Neuron (in vitro differentiated cells): Measurements from ENCODE around the gene CSHL1.

Experiments
- H2AFZ ChIP-seq: one replicate; pipeline ENCODE4 v1.6.1; 2013; ENCODE audit warnings: low read depth, mild to moderate bottlenecking, inconsistent platforms, low read length, moderate library complexity
- H3K27me3 ChIP-seq: one replicate; pipeline ENCODE4 v1.6.1; 2013; ENCODE audit warnings: low read length; ENCODE audit not compliant: insufficient read depth
- H3K36me3 ChIP-seq: one replicate; pipeline ENCODE4 v1.6.1; 2013; ENCODE audit warnings: low read length; ENCODE audit not compliant: insufficient read depth
- H3K4me1 ChIP-seq: one replicate; pipeline ENCODE4 v1.6.1; 2013; ENCODE audit warnings: low read length; ENCODE audit not compliant: insufficient read depth
- H3K4me3 ChIP-seq: 2 replicates; pipeline ENCODE4 v1.5.1; 2013; ENCODE audit warnings: mild to moderate bottlenecking, low read length, moderate library complexity
- H3K9me3 ChIP-seq: one replicate; pipeline ENCODE4 v1.6.1; 2013; ENCODE audit warnings: low read length

The CSHL1 gene

GRCh38 chr17:63911041-63911635 lies at the start of gene CSHL1:
Gene CSHL1, minus strand, starts transcription at chr17:63911258. Its CDS starts 62 bp downstream, at chr17:63911196.
- H3K36me3 ChIP-seq, result no peaks in the 10 kb centered on the region
- H3K27me3 ChIP-seq, result no peaks in the 10 kb centered on the region
- H3K4me3 ChIP-seq, result no peak within 1 kb of the TSS
- no peak within 1 kb of the TSS for H2AFZ ChIP-seq
- H3K9me3 ChIP-seq, result no peaks in the 10 kb centered on the region
- H3K4me1 ChIP-seq, result no peaks in the 10 kb centered on the region

GRCh38 chr17:63960430-63960829 lies 49.4 kb upstream of the CSHL1 start:
- no peak overlapping the region for H3K4me3 ChIP-seq
- no peaks in the 10 kb centered on the region for H3K4me1 ChIP-seq
- peaks cover 15% of the 10 kb centered on the region for H3K27me3 ChIP-seq
- no peaks in the 10 kb centered on the region for H3K36me3 ChIP-seq
- no peaks in the 10 kb centered on the region for H3K9me3 ChIP-seq
- no peak overlapping the region for H2AFZ ChIP-seq

- H3K4me1 ChIP-seq, result no peaks in the 10 kb centered on the region
- no peak overlapping the region for H2AFZ ChIP-seq
- peaks cover 15% of the 10 kb centered on the region for H3K27me3 ChIP-seq
- H3K4me3 ChIP-seq, result no peak overlapping the region
- H3K36me3 ChIP-seq, result no peaks in the 10 kb centered on the region
- no peaks in the 10 kb centered on the region for H3K9me3 ChIP-seq
Measured at GRCh38 chr17:63960006-63960405, 48.9 kb upstream of the CSHL1 start.

GRCh38 chr17:63956296-63956920 lies 45.4 kb upstream of the CSHL1 start:
- Histone ChIP-seq H3K36me3 (no peaks in the 10 kb centered on the region), H3K27me3 (peaks cover 15% of the 10 kb centered on the region), H3K4me1 (no peaks in the 10 kb centered on the region), H2AFZ (no peak overlapping the region), H3K4me3 (no peak overlapping the region), H3K9me3 (no peaks in the 10 kb centered on the region)

- H3K36me3 ChIP-seq, result no peaks in the 10 kb centered on the region
- H3K9me3 ChIP-seq, result no peaks in the 10 kb centered on the region
- H3K4me3 ChIP-seq, result no peak overlapping the region
- no peaks in the 10 kb centered on the region for H3K4me1 ChIP-seq
- H2AFZ ChIP-seq, result no peak overlapping the region
- peaks cover 15% of the 10 kb centered on the region for H3K27me3 ChIP-seq
Measured at GRCh38 chr17:63955791-63956190, 44.7 kb upstream of the CSHL1 start.

- peaks cover 10% of the 10 kb centered on the region for H3K27me3 ChIP-seq
- no peaks in the 10 kb centered on the region for H3K4me1 ChIP-seq
- H2AFZ ChIP-seq, result no peak overlapping the region
- H3K4me3 ChIP-seq, result no peak overlapping the region
- no peaks in the 10 kb centered on the region for H3K9me3 ChIP-seq
- no peaks in the 10 kb centered on the region for H3K36me3 ChIP-seq
Measured at GRCh38 chr17:63955232-63955631, 44.2 kb upstream of the CSHL1 start.

- Histone ChIP-seq H3K27me3 (peaks cover 3% of the 10 kb centered on the region), H2AFZ (no peak overlapping the region), H3K4me1 (no peaks in the 10 kb centered on the region), H3K4me3 (no peak overlapping the region), H3K36me3 (no peaks in the 10 kb centered on the region), H3K9me3 (no peaks in the 10 kb centered on the region)
Measured at GRCh38 chr17:63954402-63955063, 43.5 kb upstream of the CSHL1 start.

- H3K4me3 ChIP-seq, result no peak overlapping the region
- H3K4me1 ChIP-seq, result no peaks in the 10 kb centered on the region
- no peaks in the 10 kb centered on the region for H3K9me3 ChIP-seq
- no peak overlapping the region for H2AFZ ChIP-seq
- H3K27me3 ChIP-seq, result no peaks in the 10 kb centered on the region
- H3K36me3 ChIP-seq, result no peaks in the 10 kb centered on the region
Measured at GRCh38 chr17:63950940-63951907, 40.2 kb upstream of the CSHL1 start.

GRCh38 chr17:63949576-63950250 lies 38.7 kb upstream of the CSHL1 start:
- no peaks in the 10 kb centered on the region for H3K36me3 ChIP-seq
- no peak overlapping the region for H3K4me3 ChIP-seq
- H3K27me3 ChIP-seq, result no peaks in the 10 kb centered on the region
- no peaks in the 10 kb centered on the region for H3K9me3 ChIP-seq
- no peak overlapping the region for H2AFZ ChIP-seq
- H3K4me1 ChIP-seq, result no peaks in the 10 kb centered on the region

- no peak overlapping the region for H2AFZ ChIP-seq
- H3K4me1 ChIP-seq, result no peaks in the 10 kb centered on the region
- no peaks in the 10 kb centered on the region for H3K36me3 ChIP-seq
- no peaks in the 10 kb centered on the region for H3K27me3 ChIP-seq
- no peak overlapping the region for H3K4me3 ChIP-seq
- H3K9me3 ChIP-seq, result no peaks in the 10 kb centered on the region
Measured at GRCh38 chr17:63948521-63948920, 37.5 kb upstream of the CSHL1 start.

GRCh38 chr17:63947711-63948330 lies 36.8 kb upstream of the CSHL1 start:
- H3K4me3 ChIP-seq, result no peak overlapping the region
- H3K9me3 ChIP-seq, result no peaks in the 10 kb centered on the region
- no peaks in the 10 kb centered on the region for H3K4me1 ChIP-seq
- no peaks in the 10 kb centered on the region for H3K36me3 ChIP-seq
- H2AFZ ChIP-seq, result no peak overlapping the region
- no peaks in the 10 kb centered on the region for H3K27me3 ChIP-seq
